Choroid plexus epithelial cell (primary cell): Measurements from ENCODE around the gene PRR16.

Experiments used
- DNase-seq: peaks from one replicate; pipeline ENCODE4 v3.0.0-alpha.2; 2010; ENCODE audit warnings: low read depth
- H3K4me3 ChIP-seq: 2 replicates; pipeline ENCODE4 v1.5.1; 2011; ENCODE audit warnings: low read depth, mild to moderate bottlenecking, control low read depth, low read length, moderate library complexity
- CTCF ChIP-seq: conservative IDR thresholded peaks from 2 replicates; pipeline ENCODE4 v1.5.1; 2011; ENCODE audit warnings: low read depth, mild to moderate bottlenecking, control low read depth, inconsistent platforms, low read length, moderate library complexity

Gene PRR16

GRCh38 chr5:120682851-120683250 is 218.8 kb downstream of the PRR16 start:
- no peak overlapping the region for H3K4me3 ChIP-seq
- DNase-seq, result peak; percentile 48
- TF ChIP-seq CTCF, result no peak

- H3K4me3 ChIP-seq, result no peak overlapping the region
- peak; percentile 35 for DNase-seq
- TF ChIP-seq CTCF, result no peak
Observed at GRCh38 chr5:120683580-120683979, 219.5 kb downstream of the PRR16 start.

- no peak overlapping the region for H3K4me3 ChIP-seq
- DNase-seq, result peak; percentile 60
- TF ChIP-seq CTCF, result no peak
Observed at GRCh38 chr5:120684213-120684612, 220.1 kb downstream of the PRR16 start.

GRCh38 chr5:120684749-120685415 is 220.8 kb downstream of the PRR16 start:
- peak; percentile 47 for DNase-seq
- no peak overlapping the region for H3K4me3 ChIP-seq
- peak; percentile 66 for TF ChIP-seq CTCF

- TF ChIP-seq CTCF, result no peak
- DNase-seq, result no peak
- no peak overlapping the region for H3K4me3 ChIP-seq
Observed at GRCh38 chr5:120690621-120691407, 226.7 kb downstream of the PRR16 start.

GRCh38 chr5:120692325-120692724 is 228.2 kb downstream of the PRR16 start:
- no peak for TF ChIP-seq CTCF
- DNase-seq, result no peak
- no peak overlapping the region for H3K4me3 ChIP-seq

- H3K4me3 ChIP-seq, result no peak overlapping the region
- no peak for DNase-seq
- no peak for TF ChIP-seq CTCF
Observed at GRCh38 chr5:120695368-120695880, 231.3 kb downstream of the PRR16 start.
